Measurements from ENCODE around the gene PHAF1.

- TF ChIP-seq, protein P1, sequence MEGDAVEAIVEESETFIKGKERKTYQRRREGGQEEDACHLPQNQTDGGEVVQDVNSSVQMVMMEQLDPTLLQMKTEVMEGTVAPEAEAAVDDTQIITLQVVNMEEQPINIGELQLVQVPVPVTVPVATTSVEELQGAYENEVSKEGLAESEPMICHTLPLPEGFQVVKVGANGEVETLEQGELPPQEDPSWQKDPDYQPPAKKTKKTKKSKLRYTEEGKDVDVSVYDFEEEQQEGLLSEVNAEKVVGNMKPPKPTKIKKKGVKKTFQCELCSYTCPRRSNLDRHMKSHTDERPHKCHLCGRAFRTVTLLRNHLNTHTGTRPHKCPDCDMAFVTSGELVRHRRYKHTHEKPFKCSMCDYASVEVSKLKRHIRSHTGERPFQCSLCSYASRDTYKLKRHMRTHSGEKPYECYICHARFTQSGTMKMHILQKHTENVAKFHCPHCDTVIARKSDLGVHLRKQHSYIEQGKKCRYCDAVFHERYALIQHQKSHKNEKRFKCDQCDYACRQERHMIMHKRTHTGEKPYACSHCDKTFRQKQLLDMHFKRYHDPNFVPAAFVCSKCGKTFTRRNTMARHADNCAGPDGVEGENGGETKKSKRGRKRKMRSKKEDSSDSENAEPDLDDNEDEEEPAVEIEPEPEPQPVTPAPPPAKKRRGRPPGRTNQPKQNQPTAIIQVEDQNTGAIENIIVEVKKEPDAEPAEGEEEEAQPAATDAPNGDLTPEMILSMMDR (IDR thresholded peaks at IDR 0.05) = no peak
- no peak for TF ChIP-seq POLR2A (IDR thresholded peaks at IDR 0.05)
These were observed 31.6 kb downstream of the PHAF1 start for GRCh38 chr16:67141391-67141790.
